Brain microvascular endothelial cell (primary cell): Measurements from ENCODE around the gene EPHA5.

Experiments
- DNase-seq: peaks from one replicate; pipeline ENCODE4 v3.0.0-alpha.2; 2020
- H3K27ac ChIP-seq: fragments of 250-450 bp; sonication (Bioruptor Pico); 2 replicates; pipeline ENCODE4 v1.5.1; 2020; ENCODE audit warnings: mild to moderate bottlenecking, moderate library complexity
- H3K27me3 ChIP-seq: fragments of 250-450 bp; sonication (Bioruptor Pico); replicated peaks from 2 replicates; pipeline ENCODE4 v1.5.1; 2020; ENCODE audit warnings: mild to moderate bottlenecking
- H3K36me3 ChIP-seq: fragments of 250-450 bp; sonication (Bioruptor Pico); replicated peaks from 2 replicates; pipeline ENCODE4 v1.5.1; 2020; ENCODE audit warnings: mild to moderate bottlenecking
- H3K4me3 ChIP-seq: 2 replicates; pipeline ENCODE4 v1.5.1; 2011; ENCODE audit warnings: low read depth, mild to moderate bottlenecking, control low read depth, low read length, moderate library complexity
- in situ Hi-C: cut with HindIII; loops from 2 replicates; pipeline ENCODE4 v1.10.0; 2017; ENCODE audit warnings: low sequenced_read_pairs, low pct_ligation_motif_present
- TF ChIP-seq, protein P1 (sequence below): IDR thresholded peaks from 2 replicates; pipeline ENCODE4 v1.5.1; 2011; ENCODE audit warnings: low read depth, mild to moderate bottlenecking, moderate library complexity, low read length, control low read depth, inconsistent platforms; ENCODE audit errors: missing control alignments

EPHA5 gene

DNA sequence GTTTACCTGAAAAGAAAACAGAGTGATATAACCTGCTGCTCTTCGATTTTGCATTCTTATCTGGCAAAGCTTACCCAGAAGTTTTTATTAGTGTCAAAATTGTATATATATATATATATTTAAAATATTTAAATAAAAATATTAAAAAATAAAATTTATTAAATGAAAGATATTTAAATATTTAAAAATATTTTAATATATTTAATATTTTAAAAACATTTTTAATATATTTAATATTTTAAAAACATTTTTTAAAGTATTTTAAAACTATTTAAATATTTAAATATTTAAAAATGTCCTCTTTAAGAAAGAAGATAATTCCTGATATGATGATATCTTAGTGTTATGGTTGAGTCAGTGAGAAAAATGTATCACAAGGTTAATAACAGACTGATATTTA lies 317.2 kb downstream of the EPHA5 start:
- H3K36me3 ChIP-seq: no peaks in the 10 kb centered on the region
- TF ChIP-seq, protein P1, sequence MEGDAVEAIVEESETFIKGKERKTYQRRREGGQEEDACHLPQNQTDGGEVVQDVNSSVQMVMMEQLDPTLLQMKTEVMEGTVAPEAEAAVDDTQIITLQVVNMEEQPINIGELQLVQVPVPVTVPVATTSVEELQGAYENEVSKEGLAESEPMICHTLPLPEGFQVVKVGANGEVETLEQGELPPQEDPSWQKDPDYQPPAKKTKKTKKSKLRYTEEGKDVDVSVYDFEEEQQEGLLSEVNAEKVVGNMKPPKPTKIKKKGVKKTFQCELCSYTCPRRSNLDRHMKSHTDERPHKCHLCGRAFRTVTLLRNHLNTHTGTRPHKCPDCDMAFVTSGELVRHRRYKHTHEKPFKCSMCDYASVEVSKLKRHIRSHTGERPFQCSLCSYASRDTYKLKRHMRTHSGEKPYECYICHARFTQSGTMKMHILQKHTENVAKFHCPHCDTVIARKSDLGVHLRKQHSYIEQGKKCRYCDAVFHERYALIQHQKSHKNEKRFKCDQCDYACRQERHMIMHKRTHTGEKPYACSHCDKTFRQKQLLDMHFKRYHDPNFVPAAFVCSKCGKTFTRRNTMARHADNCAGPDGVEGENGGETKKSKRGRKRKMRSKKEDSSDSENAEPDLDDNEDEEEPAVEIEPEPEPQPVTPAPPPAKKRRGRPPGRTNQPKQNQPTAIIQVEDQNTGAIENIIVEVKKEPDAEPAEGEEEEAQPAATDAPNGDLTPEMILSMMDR: no peak
- in situ Hi-C loops: no loop called here
- H3K4me3 ChIP-seq: no peak overlapping the region
- H3K27ac ChIP-seq: no peak overlapping the region
- H3K27me3 ChIP-seq: no peaks in the 10 kb centered on the region
- no peak for DNase-seq

DNA sequence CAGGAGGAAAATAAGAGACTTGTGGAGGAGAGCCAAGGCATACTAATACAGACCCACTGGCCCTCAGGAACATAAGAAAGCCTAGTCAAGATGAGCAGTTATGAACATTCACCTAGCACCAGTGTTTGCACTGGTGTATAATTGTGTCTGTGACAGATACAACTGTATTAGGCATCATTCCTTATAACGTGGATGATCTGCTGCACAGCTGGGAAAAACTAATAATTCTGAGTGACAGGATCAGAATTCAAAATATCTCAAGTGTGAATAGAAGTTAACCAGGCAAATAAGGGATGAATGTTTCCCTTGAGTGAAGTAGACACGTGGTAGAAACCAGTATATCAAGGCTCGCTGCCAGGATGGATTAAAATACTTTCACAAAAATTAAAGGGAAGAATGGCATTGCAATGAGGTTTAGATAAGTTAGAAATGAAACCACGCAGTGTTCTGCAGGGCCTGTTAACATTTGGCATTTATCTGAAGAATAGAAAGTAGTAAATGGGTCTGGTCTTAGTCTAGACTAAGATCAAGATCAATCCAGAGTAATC lies 325.9 kb downstream of the EPHA5 start:
- H3K27ac ChIP-seq: no peak overlapping the region
- TF ChIP-seq, protein P1: no peak
- in situ Hi-C loops: no loop called here
- DNase-seq: no peak
- H3K36me3 ChIP-seq: no peaks in the 10 kb centered on the region
- H3K4me3 ChIP-seq: no peak overlapping the region
- H3K27me3 ChIP-seq: no peaks in the 10 kb centered on the region

DNA sequence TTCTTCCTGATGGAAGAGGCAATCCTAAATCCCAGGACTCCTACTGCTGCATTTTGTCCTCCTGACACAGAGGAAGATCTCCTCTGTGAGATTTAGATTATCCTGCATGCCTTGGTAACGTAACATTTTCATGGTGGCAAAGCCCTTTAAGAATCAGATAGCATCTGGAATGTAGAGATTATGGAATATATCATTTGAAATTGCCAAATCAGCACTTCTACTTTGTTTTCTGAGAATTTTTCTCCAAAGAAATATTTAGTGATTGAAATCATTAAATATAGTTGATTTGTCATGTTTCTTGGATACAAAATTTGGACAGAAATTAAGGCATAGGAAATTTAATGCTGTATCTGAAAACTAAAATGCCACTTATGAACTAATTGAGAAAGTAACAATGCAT lies 326.9 kb downstream of the EPHA5 start:
- Histone ChIP-seq H3K36me3 (no peaks in the 10 kb centered on the region), H3K27ac (no peak overlapping the region), H3K4me3 (no peak overlapping the region), H3K27me3 (no peaks in the 10 kb centered on the region)
- no peak for DNase-seq
- in situ Hi-C loops: no loop called here
- TF ChIP-seq, protein P1: no peak

- Histone ChIP-seq H3K27ac (no peak overlapping the region), H3K27me3 (no peaks in the 10 kb centered on the region), H3K36me3 (no peaks in the 10 kb centered on the region), H3K4me3 (no peak overlapping the region)
- in situ Hi-C loops: no loop called here
- TF ChIP-seq, protein P1: no peak
- no peak for DNase-seq
Observed at GRCh38 chr4:65341557-65341956, 328.7 kb downstream of the EPHA5 start.

- peak; percentile 14 for DNase-seq
- Histone ChIP-seq H3K4me3 (no peak overlapping the region), H3K27me3 (no peaks in the 10 kb centered on the region), H3K36me3 (no peaks in the 10 kb centered on the region), H3K27ac (no peak overlapping the region)
- TF ChIP-seq, protein P1: no peak
- in situ Hi-C loops: no loop called here
Observed at GRCh38 chr4:65340382-65341109, 329.7 kb downstream of the EPHA5 start.

DNA sequence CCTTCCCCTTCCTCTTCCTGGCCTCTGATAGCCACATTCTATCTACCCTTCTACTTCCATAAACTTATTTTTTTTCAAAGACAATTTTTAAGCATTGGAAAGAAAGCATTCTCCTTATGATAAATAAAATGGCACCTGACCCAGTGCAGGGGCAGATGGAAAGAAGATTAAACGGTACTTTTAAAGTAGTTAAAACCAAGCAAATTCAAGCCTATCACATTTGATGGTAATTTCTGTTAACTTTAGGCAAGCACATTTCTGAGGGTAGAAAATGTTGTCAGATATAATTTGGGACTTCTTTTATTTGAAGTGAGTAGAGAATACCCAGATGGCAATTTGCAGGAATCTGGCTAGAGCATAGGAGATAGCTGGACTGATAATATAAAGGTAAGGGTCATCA lies 332.9 kb downstream of the EPHA5 start:
- DNase-seq: no peak
- H3K36me3 ChIP-seq: no peaks in the 10 kb centered on the region
- H3K27me3 ChIP-seq: no peaks in the 10 kb centered on the region
- H3K4me3 ChIP-seq: no peak overlapping the region
- H3K27ac ChIP-seq: no peak overlapping the region
- TF ChIP-seq, protein P1: no peak
- in situ Hi-C loops: no loop called here
